OCI-LY3 (cell line): ENCODE results near the gene SLC37A1.

Experiments used
- H2AFZ ChIP-seq: fragments of 200-600, 300-600 bp; shearing (Covaris generic); 2 replicates; pipeline ENCODE4 v1.6.0; 2014; ENCODE audit warnings: antibody characterized with exemption, low read depth, low read length
- H3K27ac ChIP-seq: fragments of 200-600, 300-600 bp; sonication (generic); 2 replicates; pipeline ENCODE4 v1.5.1; 2014; ENCODE audit warnings: mild to moderate bottlenecking, low read length, moderate library complexity, mixed read lengths
- H3K27me3 ChIP-seq: fragments of 200-600, 300-600 bp; sonication (generic); 2 replicates; pipeline ENCODE4 v1.6.1; 2014; ENCODE audit warnings: low read depth, low read length, mixed read lengths
- H3K36me3 ChIP-seq: fragments of 200-600, 300-600 bp; sonication (generic); replicated peaks from 2 replicates; pipeline ENCODE3; 2014; ENCODE audit warnings: low read depth, low read length, mixed read lengths
- H3K4me1 ChIP-seq: fragments of 300-600, 200-600 bp; sonication (generic); 2 replicates; pipeline ENCODE4 v1.6.1; 2014; ENCODE audit warnings: low read length, mixed read lengths
- H3K4me2 ChIP-seq: fragments of 200-600, 300-600 bp; sonication (generic); 2 replicates; pipeline ENCODE4 v1.6.1; 2014; ENCODE audit warnings: low read length, mixed read lengths
- H3K4me3 ChIP-seq: fragments of 300-600, 200-600 bp; sonication (generic); 2 replicates; pipeline ENCODE4 v1.5.1; 2014; ENCODE audit warnings: antibody characterized with exemption, mild to moderate bottlenecking, low read length, moderate library complexity
- H3K79me2 ChIP-seq: fragments of 300-600, 200-600 bp; shearing (Covaris generic); 2 replicates; pipeline ENCODE4 v1.6.1; 2014; ENCODE audit warnings: mild to moderate bottlenecking, low read length, mixed read lengths
- H3K9ac ChIP-seq: fragments of 300-600, 200-600 bp; shearing (Covaris generic); 2 replicates; pipeline ENCODE4 v1.6.0; 2014; ENCODE audit warnings: mild to moderate bottlenecking, low read length, moderate library complexity
- H3K9me3 ChIP-seq: fragments of 200-600, 300-600 bp; shearing (Covaris generic); 2 replicates; pipeline ENCODE4 v1.6.1; 2014; ENCODE audit warnings: low read length, mixed read lengths; ENCODE audit not compliant: insufficient read depth
- H4K20me1 ChIP-seq: fragments of 200-600, 300-600 bp; sonication (generic); 2 replicates; pipeline ENCODE4 v1.6.1; 2016; ENCODE audit warnings: low read length, mixed read lengths; ENCODE audit not compliant: insufficient read depth
- EZH2phosphoT487 ChIP-seq: fragments of 200-600 bp; shearing (Covaris generic); IDR thresholded peaks from 2 replicates; pipeline ENCODE4 v1.6.1; 2018; ENCODE audit warnings: antibody characterized with exemption, mixed run types, low read depth
- TF ChIP-seq, protein P1 (sequence below): fragments of 200-600, 300-600 bp; sonication (generic); IDR thresholded peaks from 2 replicates; pipeline ENCODE4 v1.5.1; 2014; ENCODE audit warnings: antibody characterized with exemption, low read length, low read depth

The SLC37A1 gene

DNA sequence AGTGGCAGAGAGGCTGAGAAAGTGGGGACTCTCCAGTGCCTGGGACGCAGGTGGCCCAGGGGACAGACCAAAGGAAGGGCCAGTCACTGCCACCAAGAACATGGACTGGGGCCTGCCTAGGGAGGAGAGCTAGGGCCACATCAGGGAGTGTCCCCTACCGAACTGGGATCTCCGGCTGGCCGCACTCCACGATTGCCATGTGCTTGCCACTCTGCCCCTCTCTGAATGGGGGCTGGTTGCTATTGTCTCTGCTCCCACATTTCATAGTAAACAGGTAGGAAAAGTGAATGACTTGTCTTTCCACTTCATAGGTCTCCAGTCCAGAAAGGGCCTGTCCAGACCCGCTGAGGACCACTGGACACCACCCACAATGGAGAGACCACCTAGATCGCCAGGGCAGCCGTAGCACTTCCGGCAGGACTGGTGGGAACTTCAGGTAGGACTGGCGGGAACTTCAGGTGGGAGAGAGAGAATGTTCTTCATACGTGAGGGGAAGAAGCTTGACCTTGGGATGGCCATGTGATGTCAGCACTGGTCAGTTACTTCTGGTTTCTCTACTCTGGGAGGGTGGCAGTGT, 84.6 kb downstream of the SLC37A1 start:
- Histone ChIP-seq H3K9me3 (no peaks in the 10 kb centered on the region), H3K27me3 (no peaks in the 10 kb centered on the region), H2AFZ (no peak overlapping the region), H3K9ac (no peak overlapping the region), H3K27ac (no peak overlapping the region), H3K4me1 (peaks cover 6% of the 10 kb centered on the region; the same call in 1 of the 2 replicates), H3K79me2 (no peaks in the 10 kb centered on the region), H3K4me2 (no peak overlapping the region), H3K4me3 (no peak overlapping the region), H3K36me3 (no peaks in the 10 kb centered on the region), H4K20me1 (no peaks in the 10 kb centered on the region)
- TF ChIP-seq, protein P1, sequence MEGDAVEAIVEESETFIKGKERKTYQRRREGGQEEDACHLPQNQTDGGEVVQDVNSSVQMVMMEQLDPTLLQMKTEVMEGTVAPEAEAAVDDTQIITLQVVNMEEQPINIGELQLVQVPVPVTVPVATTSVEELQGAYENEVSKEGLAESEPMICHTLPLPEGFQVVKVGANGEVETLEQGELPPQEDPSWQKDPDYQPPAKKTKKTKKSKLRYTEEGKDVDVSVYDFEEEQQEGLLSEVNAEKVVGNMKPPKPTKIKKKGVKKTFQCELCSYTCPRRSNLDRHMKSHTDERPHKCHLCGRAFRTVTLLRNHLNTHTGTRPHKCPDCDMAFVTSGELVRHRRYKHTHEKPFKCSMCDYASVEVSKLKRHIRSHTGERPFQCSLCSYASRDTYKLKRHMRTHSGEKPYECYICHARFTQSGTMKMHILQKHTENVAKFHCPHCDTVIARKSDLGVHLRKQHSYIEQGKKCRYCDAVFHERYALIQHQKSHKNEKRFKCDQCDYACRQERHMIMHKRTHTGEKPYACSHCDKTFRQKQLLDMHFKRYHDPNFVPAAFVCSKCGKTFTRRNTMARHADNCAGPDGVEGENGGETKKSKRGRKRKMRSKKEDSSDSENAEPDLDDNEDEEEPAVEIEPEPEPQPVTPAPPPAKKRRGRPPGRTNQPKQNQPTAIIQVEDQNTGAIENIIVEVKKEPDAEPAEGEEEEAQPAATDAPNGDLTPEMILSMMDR = no peak
- no peak for TF ChIP-seq EZH2phosphoT487

DNA sequence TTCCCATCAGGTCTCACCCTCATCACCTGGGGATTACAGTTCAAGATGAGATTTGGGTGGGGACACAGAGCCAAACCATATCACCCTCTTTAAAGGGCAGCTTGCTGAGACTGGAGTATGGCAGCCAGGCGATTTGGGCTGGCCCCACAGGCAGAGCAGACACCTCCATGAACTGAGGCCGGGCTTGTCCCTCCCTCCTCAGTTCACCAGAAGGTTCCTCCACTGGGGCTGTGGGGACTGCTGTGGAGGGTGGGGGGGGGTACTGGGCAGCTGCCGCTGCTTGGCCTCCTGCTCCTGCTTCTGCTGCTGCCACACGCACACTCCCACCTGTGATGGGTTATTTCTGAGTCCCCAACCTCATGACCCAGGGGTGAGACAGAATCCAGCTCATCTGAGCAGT, 85.8 kb downstream of the SLC37A1 start:
- Histone ChIP-seq H3K4me3 (no peak overlapping the region), H3K27ac (no peak overlapping the region), H4K20me1 (no peaks in the 10 kb centered on the region), H3K9me3 (0 out of 2 replicates have a peak, but pooled peaks cover 5% of the 10 kb centered on the region), H3K9ac (no peak overlapping the region), H3K27me3 (no peaks in the 10 kb centered on the region; the same call in 1 of the 2 replicates), H3K79me2 (no peaks in the 10 kb centered on the region), H3K36me3 (no peaks in the 10 kb centered on the region), H2AFZ (no peak overlapping the region), H3K4me1 (peaks cover 6% of the 10 kb centered on the region; the same call in 1 of the 2 replicates), H3K4me2 (no peak overlapping the region)
- TF ChIP-seq EZH2phosphoT487 = no peak
- TF ChIP-seq, protein P1 = no peak

DNA sequence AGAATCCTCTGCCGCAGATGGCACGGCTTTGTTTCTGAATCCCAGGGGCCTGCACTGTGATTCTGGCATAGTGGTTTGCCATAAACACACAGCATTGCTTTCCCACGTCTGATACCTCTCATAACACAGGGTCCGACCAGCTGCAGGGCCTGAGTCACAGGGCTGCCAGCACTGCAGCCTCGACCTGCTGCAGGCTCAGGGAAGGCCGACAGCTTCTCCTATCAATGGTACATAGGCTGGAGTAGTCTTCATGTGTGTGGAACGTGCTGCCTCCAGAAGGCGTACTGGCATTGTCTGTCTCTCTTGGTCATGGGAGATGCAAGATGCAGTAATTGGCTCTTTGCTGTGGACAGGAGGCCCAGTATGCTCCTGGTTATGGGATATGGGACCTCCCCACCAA, 86.3 kb downstream of the SLC37A1 start:
- no peak for TF ChIP-seq EZH2phosphoT487
- TF ChIP-seq, protein P1 = no peak
- Histone ChIP-seq H3K36me3 (no peaks in the 10 kb centered on the region), H3K4me2 (no peak overlapping the region), H4K20me1 (no peaks in the 10 kb centered on the region), H3K27ac (no peak overlapping the region), H2AFZ (no peak overlapping the region), H3K79me2 (no peaks in the 10 kb centered on the region), H3K9me3 (0 out of 2 replicates have a peak, but pooled peaks cover 5% of the 10 kb centered on the region), H3K9ac (no peak overlapping the region), H3K27me3 (no peaks in the 10 kb centered on the region; the same call in 1 of the 2 replicates), H3K4me3 (no peak overlapping the region), H3K4me1 (peaks cover 2% of the 10 kb centered on the region; the same call in 1 of the 2 replicates)

DNA sequence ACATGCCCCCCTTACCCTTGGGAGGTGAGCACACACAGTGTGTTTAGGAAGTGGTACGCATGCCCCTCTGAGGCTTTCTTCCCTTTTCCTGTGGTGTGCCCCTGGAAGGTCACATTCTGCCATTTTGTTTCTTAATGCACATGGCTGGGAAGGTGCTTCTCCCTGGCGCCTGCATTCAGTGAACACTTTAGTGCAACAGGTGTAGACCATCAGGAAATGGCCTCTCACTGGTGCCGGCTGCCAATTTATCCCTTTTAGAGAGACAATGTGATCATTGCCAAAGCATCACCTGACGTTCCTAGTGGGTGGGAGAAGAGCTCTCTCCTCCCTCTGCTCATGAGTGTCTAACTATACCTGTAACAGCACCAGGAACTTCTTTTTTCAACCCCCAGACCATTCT, 88.0 kb downstream of the SLC37A1 start:
- Histone ChIP-seq H3K9me3 (0 out of 2 replicates have a peak, but pooled peaks cover 5% of the 10 kb centered on the region), H3K27me3 (no peaks in the 10 kb centered on the region; the same call in 1 of the 2 replicates), H3K36me3 (no peaks in the 10 kb centered on the region), H3K9ac (no peak overlapping the region), H2AFZ (no peak overlapping the region), H3K4me2 (no peak overlapping the region), H4K20me1 (no peaks in the 10 kb centered on the region), H3K27ac (no peak overlapping the region), H3K4me1 (no peaks in the 10 kb centered on the region), H3K4me3 (no peak overlapping the region), H3K79me2 (no peaks in the 10 kb centered on the region)
- TF ChIP-seq, protein P1 = no peak
- no peak for TF ChIP-seq EZH2phosphoT487
